DMS79 (cell line): ENCODE results near the gene IL9R.
"Not testable (repeated sequence)": the region's sequence is repeated elsewhere in the genome, so short reads cannot be mapped to it uniquely, and the experiment has no call there.

Experiments used
- DNase-seq: peaks from one replicate; lab custom pipeline; 2025; lab: John Stamatoyannopoulos, UW

Gene IL9R

DNA sequence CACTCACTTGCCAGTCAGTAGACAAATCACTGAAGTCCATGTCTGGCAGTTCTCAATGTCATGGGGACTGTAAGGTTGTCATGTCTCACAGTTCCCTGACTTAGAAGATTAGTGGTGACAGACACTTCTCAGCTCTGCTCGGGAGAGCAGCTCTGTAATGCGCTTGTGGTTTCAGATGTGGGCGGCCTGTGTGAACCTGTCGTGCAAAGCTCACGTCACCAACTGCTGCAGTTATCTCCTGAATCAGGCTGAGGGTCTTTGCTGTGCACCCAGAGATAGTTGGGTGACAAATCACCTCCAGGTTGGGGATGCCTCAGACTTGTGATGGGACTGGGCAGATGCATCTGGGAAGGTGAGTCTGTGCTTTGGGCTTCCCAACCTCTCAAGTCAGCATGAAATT, at the start of gene IL9R:
Gene IL9R, plus strand, starts transcription at position 261 of the 400 bp plus-strand sequence. Its CDS starts 64 bp downstream, at position 325.
- DNase-seq, result no peak

DNA sequence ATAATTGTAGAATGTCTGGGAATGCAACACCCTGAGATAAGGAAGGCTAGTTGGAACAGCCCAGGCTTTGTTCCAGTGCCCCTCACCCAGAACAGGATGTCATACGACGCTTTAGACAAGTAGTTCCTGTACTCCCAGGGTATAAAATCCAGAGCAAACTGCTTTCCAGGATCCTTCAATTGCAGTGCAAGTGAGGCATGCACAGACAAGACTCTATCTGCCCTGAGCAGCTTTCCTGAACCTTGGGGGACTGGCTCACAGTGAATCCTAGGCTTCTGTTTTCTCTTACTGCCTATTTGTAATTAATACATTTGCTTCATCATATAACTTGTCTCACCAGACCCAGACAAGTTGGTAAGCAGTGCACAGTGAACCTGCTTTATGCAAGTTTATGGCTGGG, 48.4 kb upstream of the IL9R start:
- DNase-seq, result no peak

- DNase-seq, result no peak
These were observed 46.2 kb upstream of the IL9R start for GRCh38 chrX:155951237-155951789.

GRCh38 chrX:155953055-155953454, 44.4 kb upstream of the IL9R start:
- no peak for DNase-seq

- DNase-seq, result no peak
These were observed 42.7 kb upstream of the IL9R start for GRCh38 chrX:155954793-155955192.

- DNase-seq, result no peak
These were observed 41.4 kb upstream of the IL9R start for GRCh38 chrX:155956099-155956498.

GRCh38 chrX:155956649-155957048, 40.8 kb upstream of the IL9R start:
- DNase-seq, result no peak

DNA sequence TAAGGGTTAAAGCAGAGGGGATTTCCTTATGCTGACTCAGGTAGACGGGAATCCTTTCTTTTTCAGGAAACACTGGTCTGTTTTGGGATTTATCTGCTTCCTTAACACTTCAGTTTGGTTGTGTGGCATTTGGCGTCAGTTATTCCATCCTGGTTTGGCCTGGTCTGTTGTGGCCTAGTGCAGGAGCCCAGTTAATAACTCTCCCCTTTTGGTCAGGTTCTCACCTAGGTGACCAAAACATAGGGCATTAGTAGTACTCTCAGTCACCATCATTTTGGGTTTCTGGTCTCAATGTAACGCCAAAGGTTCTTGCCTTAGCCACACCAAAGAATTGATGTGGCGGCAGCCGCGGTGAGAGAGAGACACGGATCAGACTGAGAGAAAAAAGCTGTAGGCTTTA, 39.7 kb upstream of the IL9R start:
- DNase-seq, result no peak

- no peak for DNase-seq
These were observed 38.4 kb upstream of the IL9R start for GRCh38 chrX:155959018-155959587.

DNA sequence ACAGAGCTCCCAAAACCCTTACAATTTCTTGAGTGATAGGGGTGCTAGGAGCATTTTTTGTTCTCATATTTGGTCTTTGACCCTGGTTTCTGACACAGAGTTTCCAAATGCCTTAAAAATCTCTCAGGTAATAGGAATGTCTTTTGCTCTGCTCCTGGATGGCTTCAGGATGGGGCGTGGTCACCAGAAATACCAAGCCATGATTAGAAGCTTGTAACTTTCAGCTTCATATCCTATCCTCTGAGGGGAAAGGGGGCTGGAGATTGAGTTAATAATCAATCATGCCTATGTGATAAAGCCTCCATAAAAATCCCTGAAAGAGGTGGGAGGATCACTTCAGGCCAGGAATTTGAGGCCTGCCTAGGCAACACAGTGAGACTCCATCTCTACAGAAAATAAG, 34.6 kb upstream of the IL9R start:
- DNase-seq, result no peak

DNA sequence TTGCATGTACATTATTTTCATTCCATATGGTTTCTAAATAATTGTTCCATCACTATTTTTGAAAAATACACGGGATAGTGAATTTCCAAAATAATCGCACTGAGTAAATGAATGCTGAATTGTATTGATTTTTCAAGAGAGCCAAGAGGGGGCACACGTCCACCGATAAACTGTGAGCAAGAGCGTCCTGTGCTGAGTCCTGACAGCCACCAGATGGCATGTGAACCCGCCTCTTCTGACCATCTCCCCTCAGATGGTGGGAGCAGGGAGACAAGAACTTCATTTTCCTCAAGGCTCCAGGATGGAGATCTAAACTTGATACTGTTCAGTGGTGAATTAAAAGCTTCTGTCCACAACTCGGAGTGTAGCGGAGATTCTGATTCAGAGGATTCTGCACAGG, 30.6 kb upstream of the IL9R start:
- DNase-seq, result no peak

DNA sequence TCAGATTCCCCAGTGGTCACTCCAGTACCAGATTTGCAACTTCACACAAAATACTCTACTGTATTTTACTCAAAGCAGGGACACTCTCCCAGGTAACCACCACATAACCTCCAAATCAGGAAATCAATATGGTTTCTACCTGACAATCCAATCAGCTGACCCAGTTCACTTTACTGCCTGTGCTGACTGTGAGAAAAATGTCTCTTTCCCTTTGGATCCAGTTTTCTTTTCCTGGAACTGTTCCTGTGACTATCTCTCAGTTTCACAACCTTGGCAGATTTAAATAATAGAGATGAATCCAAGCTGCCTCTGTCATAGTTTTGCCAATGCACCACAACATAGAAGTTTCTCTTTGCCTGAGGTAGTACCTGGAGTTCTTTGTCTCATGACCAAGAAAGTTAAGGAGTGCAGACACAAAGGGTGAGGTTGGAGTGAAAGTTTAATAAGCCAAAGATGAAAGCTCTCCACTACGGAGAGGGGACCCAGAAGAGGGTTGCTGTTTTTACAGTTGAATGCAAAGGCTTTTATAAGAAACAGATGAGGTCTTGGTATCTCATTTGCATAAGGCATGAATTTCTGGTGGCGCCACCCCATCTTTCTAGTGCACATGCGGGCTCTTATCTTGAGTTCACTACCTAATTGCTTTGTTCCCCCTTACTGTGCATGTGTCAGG, 29.7 kb upstream of the IL9R start:
- DNase-seq, result no peak

DNA sequence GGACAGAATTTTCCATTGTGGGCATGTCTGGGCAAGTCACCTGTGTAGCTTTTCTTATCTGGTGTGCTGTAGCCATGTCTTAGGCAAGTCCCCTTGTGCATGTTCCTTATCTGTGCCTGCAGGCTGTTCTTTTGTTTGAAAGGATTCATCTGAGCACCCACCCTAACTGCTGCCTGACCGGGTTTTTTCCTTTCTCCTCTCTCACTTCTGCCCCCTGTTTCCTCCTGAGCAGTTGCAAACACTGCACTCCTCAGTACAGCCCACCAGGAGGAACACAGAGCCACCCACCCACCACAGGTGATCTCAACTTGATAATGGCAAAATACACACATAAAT, 29.2 kb upstream of the IL9R start:
- DNase-seq, result no peak

- DNase-seq, result no peak
These were observed 28.7 kb upstream of the IL9R start for GRCh38 chrX:155968791-155969190.

DNA sequence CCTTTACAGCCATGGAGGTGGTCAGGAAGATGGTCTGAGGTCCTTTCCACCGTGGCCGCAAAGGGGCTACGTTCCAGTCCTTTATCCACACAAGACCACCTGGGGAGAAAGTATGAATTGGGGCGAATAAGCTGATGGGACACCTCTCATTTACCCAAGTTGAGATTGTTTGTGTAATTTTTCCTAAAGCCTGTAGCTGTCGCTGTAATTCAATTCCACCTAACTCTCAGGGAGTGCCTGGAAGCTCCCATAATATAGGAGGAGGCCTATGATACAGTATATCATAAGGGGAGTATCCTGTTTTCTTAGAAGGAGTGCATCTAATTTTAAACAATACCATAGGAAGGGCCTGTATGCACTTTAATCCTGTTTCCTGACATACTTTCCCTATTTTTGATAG, 25.8 kb upstream of the IL9R start:
- DNase-seq, result not testable (repeated sequence)

DNA sequence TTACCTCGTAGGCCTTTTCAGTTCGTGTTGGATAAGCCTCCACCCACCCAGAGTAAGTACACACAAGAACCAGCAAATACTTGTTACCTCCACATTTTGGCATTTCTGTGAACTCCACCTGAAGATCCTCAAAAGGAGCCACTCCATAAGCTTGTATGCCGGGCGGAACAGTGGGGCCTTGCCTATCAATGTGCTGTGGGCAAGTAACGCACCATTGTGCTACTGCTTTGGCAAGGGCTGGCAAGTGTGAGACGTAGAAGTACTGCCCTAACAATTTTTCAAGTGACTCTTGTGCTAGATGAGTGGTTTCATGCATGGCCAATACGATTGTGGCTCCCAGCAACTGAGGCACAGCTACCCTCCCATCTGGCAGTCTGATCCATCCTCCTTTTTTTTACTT, 25.3 kb upstream of the IL9R start:
- DNase-seq, result peak; percentile 80

DNA sequence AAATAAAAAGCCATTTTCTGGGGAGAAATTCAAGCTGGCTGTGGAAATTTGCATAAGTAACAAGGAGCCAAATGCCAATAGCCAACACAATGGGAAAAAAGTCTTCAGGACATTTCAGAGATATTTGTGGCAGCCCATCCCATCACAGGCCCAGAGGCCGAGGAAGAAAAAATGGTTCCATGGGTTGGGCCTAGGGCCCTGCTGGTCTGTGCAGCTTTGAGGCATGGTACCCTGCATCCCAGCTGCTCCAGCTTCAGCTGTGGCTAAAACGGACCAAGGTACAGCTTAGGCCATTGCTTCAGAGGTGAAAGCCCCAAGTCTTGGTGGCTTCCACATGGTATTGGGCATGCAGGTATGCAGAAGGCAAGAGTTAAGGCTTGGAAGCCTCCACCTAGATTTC, 14.2 kb upstream of the IL9R start:
- no peak for DNase-seq

GRCh38 chrX:155985208-155985607, 12.3 kb upstream of the IL9R start:
- no peak for DNase-seq

DNA sequence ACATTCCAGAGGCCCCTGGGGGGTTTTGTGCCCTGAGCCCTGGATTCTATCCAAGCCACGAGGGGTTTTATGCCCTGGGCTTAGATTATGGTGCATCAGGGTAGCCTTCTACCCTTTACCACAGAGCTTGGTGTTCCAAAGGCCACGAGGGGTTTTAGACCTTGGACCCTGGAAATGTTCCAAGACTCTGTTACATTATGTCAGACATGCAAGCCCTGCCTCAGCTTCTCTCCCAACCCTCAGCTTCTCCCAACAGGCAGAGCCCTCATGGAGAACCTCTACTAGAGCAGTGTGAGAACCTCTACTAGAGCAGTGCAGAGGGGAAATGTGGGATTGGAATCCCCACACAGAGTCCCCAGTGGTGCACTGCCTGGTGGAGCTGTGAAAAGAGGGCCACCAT, 10.5 kb upstream of the IL9R start:
- DNase-seq, result not testable (repeated sequence)

- no peak for DNase-seq
These were observed 8.6 kb upstream of the IL9R start for GRCh38 chrX:155988859-155989258.

DNA sequence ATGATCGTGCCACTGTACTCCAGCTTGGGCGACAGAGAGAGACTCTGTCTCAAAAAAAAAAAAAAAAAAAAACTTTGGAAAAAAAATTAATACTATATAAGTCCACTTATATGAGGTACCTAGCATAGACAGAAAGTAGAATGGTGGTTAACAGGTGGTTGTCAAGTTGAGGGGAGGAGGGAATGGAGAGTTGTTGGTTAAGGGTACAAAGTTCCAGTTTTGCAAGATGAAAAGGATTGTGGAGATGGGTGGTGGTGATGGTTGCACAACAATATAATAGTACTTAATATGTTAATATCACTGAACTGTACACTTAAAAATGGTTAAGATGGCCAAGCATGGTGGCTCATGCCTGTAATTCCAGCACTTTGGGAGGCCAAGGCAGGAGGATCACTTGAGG, 4.1 kb upstream of the IL9R start:
- no peak for DNase-seq

GRCh38 chrX:155995321-155995875, 2.1 kb upstream of the IL9R start:
- no peak for DNase-seq

GRCh38 chrX:155998116-155998515, 620 bp downstream of the IL9R start:
- DNase-seq, result no peak
